HFF-Myc (cell line): Measurements from ENCODE around the gene SLC48A1.

Experiments
- DNase-seq: peaks from one replicate; pipeline ENCODE4 v3.0.0-alpha.2; 2011; ENCODE audit warnings: low read depth; ENCODE audit errors: extremely low read depth
- H3K4me3 ChIP-seq: replicated peaks from 2 replicates; pipeline ENCODE4 v1.5.1; 2011; ENCODE audit warnings: low read depth, mild to moderate bottlenecking, control low read depth, low read length
- TF ChIP-seq, protein P1 (sequence below): IDR thresholded peaks from 2 replicates; pipeline ENCODE4 v1.5.1; 2012; ENCODE audit warnings: mild to moderate bottlenecking, low read depth, low read length, control low read depth; ENCODE audit errors: missing control alignments

Gene SLC48A1

DNA sequence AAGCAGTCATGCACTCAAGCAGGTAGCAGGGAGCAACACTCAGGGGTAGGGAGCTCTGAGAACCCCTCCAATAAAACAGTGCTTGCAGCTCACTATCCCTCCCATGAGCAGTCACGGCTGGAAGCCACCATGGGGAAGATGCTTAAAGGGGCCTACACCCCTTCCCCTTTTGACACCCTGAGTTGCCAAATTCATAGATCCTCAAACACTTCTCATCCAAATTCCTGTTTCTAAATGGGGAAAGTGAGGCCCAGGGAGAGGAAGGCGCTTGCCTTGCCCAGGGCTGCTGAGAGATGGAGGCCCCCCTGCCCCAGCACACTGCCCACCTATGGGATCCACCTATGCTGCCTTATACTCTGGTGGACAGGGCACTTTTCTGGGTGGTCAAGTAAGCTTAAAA is 40.5 kb upstream of the SLC48A1 start:
- TF ChIP-seq, protein P1, sequence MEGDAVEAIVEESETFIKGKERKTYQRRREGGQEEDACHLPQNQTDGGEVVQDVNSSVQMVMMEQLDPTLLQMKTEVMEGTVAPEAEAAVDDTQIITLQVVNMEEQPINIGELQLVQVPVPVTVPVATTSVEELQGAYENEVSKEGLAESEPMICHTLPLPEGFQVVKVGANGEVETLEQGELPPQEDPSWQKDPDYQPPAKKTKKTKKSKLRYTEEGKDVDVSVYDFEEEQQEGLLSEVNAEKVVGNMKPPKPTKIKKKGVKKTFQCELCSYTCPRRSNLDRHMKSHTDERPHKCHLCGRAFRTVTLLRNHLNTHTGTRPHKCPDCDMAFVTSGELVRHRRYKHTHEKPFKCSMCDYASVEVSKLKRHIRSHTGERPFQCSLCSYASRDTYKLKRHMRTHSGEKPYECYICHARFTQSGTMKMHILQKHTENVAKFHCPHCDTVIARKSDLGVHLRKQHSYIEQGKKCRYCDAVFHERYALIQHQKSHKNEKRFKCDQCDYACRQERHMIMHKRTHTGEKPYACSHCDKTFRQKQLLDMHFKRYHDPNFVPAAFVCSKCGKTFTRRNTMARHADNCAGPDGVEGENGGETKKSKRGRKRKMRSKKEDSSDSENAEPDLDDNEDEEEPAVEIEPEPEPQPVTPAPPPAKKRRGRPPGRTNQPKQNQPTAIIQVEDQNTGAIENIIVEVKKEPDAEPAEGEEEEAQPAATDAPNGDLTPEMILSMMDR: no peak
- H3K4me3 ChIP-seq: no peak overlapping the region
- no peak for DNase-seq

DNA sequence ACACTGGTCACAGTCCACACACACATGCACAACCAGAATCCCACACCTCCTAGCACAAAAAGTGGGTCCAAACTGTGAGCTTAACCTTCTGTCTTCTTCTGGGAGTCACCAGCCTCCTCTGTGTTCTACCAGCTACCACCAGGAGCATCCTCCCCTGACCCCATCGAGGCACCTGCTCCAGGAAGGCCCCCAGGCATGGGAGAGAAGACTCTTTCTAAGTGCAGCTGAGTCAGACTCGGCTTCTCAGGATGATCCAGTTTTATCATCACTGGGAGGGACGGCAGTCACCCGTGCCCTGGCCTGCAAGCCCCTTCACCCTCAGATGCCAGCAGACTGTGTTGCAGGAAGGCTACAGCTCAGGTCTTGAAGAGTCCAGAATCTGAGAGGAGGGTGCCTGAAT is 39.9 kb upstream of the SLC48A1 start:
- no peak for DNase-seq
- TF ChIP-seq, protein P1: no peak
- no peak overlapping the region for H3K4me3 ChIP-seq

DNA sequence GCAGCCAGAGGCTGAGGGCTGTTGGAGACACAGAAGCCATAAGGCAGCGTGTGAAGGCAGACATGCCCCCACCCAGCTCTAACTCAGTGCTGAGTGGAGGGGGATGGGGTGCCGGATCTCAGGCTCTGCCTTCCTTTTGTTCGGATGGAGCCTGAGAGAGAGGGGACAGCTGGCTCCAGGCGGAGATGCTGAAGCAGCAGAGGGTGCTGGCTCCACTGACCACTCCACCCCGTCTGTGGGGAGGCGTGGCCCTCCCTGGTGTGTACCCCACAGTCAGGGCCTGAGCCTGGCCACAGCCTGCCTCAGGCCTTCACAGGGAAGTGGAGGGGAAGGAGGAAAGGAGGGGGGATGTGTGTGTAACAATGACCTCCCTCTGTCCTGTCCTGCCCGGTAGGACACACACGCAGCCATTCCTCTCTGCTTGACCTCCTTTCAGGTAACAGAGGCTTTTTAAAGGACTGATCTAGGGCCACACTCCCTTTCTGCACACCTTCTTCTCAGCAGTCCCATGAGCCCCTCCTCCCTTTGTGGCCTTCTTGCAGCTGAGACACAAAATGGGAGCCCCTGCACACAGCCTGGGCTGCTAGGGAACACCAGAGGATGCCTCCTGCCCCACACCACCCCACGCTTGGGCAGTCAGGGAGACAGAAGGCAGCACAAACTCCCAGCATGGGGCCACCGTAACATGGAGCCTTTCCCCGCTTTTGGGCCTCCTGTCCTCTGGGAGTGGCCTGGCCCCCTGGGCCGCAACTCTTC is 38.1 kb upstream of the SLC48A1 start:
- H3K4me3 ChIP-seq: no peak overlapping the region
- DNase-seq: no peak
- TF ChIP-seq, protein P1: no peak

DNA sequence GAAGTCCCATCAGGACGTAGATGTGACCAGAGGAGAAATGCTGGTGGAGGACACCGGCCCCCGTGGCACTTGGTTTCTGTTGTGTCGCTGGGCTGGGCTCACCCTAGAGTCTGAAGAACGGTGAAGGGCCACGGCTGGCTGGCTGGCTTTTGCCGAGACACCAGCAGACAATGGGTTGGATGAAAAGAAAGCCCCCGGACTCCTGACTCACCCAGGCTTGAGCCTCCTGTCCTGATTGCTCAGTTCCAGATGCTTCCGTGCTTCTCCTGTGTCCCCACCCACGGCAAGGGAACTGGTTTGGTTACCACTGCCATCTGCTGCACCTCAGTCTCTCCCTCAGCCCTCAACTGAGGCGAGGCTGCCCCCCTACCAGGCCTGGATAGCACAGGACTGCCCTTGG is 37.4 kb upstream of the SLC48A1 start:
- no peak for DNase-seq
- no peak overlapping the region for H3K4me3 ChIP-seq
- TF ChIP-seq, protein P1: no peak

DNA sequence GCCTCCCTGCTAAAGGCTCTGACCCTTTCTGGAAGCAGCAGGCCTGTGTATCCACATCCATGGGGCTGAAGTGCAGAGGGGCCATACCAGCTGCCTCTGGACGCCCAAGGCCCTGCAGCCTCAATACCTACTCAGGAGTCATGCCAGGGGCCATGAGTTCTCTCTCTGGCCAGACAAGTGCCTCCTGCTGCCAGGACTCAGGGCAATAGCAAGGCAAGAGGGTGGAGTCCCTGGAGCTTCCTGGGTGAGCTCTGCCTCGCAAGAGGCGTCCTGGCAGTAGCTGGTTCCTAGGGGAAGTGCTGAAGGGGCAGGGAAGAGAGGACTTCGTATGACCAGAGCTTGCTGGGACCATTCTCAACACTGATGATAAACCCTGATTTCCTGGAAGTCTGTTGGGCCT is 36.8 kb upstream of the SLC48A1 start:
- no peak for DNase-seq
- H3K4me3 ChIP-seq: no peak overlapping the region
- TF ChIP-seq, protein P1: no peak

DNA sequence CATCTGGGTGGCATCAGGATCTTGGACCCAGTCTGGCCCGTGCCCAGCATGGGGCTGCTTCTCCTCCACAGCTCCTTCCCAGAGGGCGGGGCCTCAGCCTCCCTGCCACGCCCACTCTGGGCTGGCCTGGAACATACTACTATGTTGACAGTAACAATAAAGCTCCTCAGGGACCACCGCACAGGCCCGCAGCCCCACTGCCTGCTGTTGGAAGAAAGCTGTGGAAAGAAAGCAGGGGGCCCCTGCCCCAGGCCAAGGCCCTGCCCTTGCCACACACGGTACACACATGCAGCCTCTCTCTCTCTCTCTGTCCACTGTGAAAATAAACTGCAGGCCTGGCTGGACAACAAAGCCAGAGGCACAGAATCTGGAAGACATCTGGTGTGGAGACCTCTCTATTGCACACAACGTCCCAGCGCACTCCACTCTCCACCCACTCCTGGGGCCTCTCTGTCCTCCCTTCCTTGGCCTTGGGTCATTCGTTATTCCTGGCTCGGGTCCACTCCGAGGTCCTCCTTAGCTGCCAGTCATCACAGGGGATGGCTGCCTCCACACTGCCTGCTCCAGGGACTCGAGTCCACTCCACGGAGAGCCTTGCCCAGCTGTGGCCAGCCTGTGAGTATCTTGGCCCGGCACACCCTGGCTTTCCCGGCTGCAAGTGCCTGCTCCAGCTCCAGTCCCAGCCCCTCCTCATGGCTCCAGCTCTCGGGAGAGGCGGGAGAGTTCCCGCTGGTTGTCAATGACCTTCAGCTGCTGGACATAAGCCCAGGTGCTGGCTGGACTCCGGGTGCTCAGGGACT is 36.0 kb upstream of the SLC48A1 start:
- DNase-seq: peak; percentile 66
- no peak overlapping the region for H3K4me3 ChIP-seq

More for the DNA sequence above, 36.0 kb upstream of the SLC48A1 start:
- TF ChIP-seq, protein P1: no peak
